Caco-2 (cell line): ENCODE results near the gene VOPP1. TPM values are rescaled to one million over a fixed set of nuclear protein-coding genes. Genes with fewer than 3 reads are reported as not detected.

Experiments used
- BruUV-seq: library from RNA; stranded (reverse); fragments of 400-500 nt; replicated peaks from 2 replicates; lab custom pipeline; 2021; lab: Mats Ljungman, UMichigan
- CTCF ChIA-PET: fragments of 300-600 bp; sonication (Branson Sonifier 250); formaldehyde crosslinking; loops from one replicate; lab custom pipeline; 2022; ENCODE audit warnings: antibody characterized with exemption; lab: Charles Lee
- POLR2A ChIA-PET: fragments of 300-600 bp; sonication (Branson Sonifier 250); formaldehyde crosslinking; loops from one replicate; lab custom pipeline; 2022; ENCODE audit warnings: antibody characterized with exemption; lab: Charles Lee
- DNase-seq, 2 experiments: peaks; one replicate each; pipeline versions ENCODE4 v3.0.0 to v3.0.0-alpha.2; 2020 to 2022
- H3K27me3 ChIP-seq: replicated peaks from 2 replicates; pipeline ENCODE4 v1.6.0; 2011; ENCODE audit warnings: low read length; ENCODE audit not compliant: control insufficient read depth, insufficient read depth
- H3K36me3 ChIP-seq: 2 replicates; pipeline ENCODE4 v1.5.1; 2011; ENCODE audit warnings: low read length; ENCODE audit not compliant: control insufficient read depth, insufficient read depth
- H3K4me1 ChIP-seq: fragments of 250-450 bp; sonication (Bioruptor Pico); 2 replicates; pipeline ENCODE4 v1.5.1; 2020; ENCODE audit warnings: mild to moderate bottlenecking
- H3K4me3 ChIP-seq: 2 replicates; pipeline ENCODE4 v1.5.1; 2011; ENCODE audit warnings: low read depth, mild to moderate bottlenecking, control low read depth, low read length
- H3K9me3 ChIP-seq: fragments of 250-450 bp; sonication (Bioruptor Pico); 2 replicates; pipeline ENCODE4 v1.5.1; 2020; ENCODE audit warnings: mild to moderate bottlenecking, moderate library complexity
- H3K27ac Mint-ChIP-seq: one replicate; pipeline ENCODE4 v1.8.0; 2022; ENCODE audit warnings: mixed read lengths; ENCODE audit not compliant: unreplicated experiment
- H3K27me3 Mint-ChIP-seq: one replicate; pipeline ENCODE4 v1.8.0; 2022; ENCODE audit warnings: mixed read lengths; ENCODE audit not compliant: insufficient read depth, unreplicated experiment
- H3K36me3 Mint-ChIP-seq: one replicate; pipeline ENCODE4 v1.8.0; 2022; ENCODE audit warnings: mild to moderate bottlenecking, mixed read lengths; ENCODE audit not compliant: insufficient read depth, unreplicated experiment
- H3K4me1 Mint-ChIP-seq: one replicate; pipeline ENCODE4 v1.8.0; 2022; ENCODE audit warnings: low read depth, mixed read lengths; ENCODE audit not compliant: unreplicated experiment
- H3K4me3 Mint-ChIP-seq: one replicate; pipeline ENCODE4 v1.8.0; 2022; ENCODE audit warnings: mild to moderate bottlenecking, moderate library complexity, mixed read lengths; ENCODE audit not compliant: unreplicated experiment
- H3K9me3 Mint-ChIP-seq: one replicate; pipeline ENCODE4 v1.8.0; 2022; ENCODE audit warnings: mixed read lengths; ENCODE audit not compliant: unreplicated experiment
- CTCF ChIP-seq, 2 experiments: fragments of 200-600 bp in 1 of 2; IDR thresholded peaks; 1 replicate in 1 of 2; 2 replicates in 1 of 2; pipeline versions ENCODE4 v1.5.1 to v1.8.0; 2011 to 2022; ENCODE audit warnings: antibody characterized with exemption in 1 of 2, control low read depth in 1 of 2, inconsistent platforms in 1 of 2, low read depth in 1 of 2, low read length in 1 of 2, mild to moderate bottlenecking in 1 of 2, moderate library complexity in 1 of 2; ENCODE audit not compliant: insufficient read depth in 1 of 2, severe bottlenecking in 1 of 2, unreplicated experiment in 1 of 2
- intact Hi-C: fragments of 100-400 bp; cut with micrococcal nuclease; formaldehyde crosslinking; loops from one replicate; pipeline ENCODE4 v1.10.0; 2022; ENCODE audit not compliant: unreplicated experiment
- total RNA-seq: library from RNA; stranded (reverse); gene quantifications from 2 replicates; pipeline ENCODE4 v1.2.3, GENCODE V29; 2022

VOPP1 gene
- total RNA-seq, 1 experiment from 2014 or later, result 46.8 TPM

- Mint-ChIP-seq H3K27ac (no peak overlapping the region), H3K9me3 (no peaks in the 10 kb centered on the region), H3K36me3 (peaks cover 4% of the 10 kb centered on the region), H3K4me1 (no peaks in the 10 kb centered on the region), H3K4me3 (no peak overlapping the region), H3K27me3 (no peaks in the 10 kb centered on the region)
- no peaks in the 10 kb centered on the region for H3K4me1 ChIP-seq
- no peaks in the 10 kb centered on the region for H3K27me3 ChIP-seq
- ChIA-PET CTCF (no interaction called here), POLR2A (no interaction called here)
- DNase-seq, result no peak
- no TSS peak for BruUV-seq
- no peak for TF ChIP-seq CTCF (IDR thresholded peaks at IDR 0.05; ENCODE audit: insufficient read depth in 1 of 2, low read depth in 1 of 2, low read length in 1 of 2, severe bottlenecking in 1 of 2, unreplicated experiment in 1 of 2)
- H3K36me3 ChIP-seq, result no peaks in the 10 kb centered on the region
- no peaks in the 10 kb centered on the region for H3K9me3 ChIP-seq
- intact Hi-C loops, result loop anchor here (5.0 to 10.0 kb wide), 2 partner anchors 85 to 142 kb away; partner anchors contain the start of gene VOPP1
- H3K4me3 ChIP-seq, result no peak overlapping the region
Observed at GRCh38 chr7:55429835-55430499, 142.3 kb downstream of the VOPP1 start.

- Histone ChIP-seq H3K4me1 (peaks cover 4% of the 10 kb centered on the region; the same call in 1 of the 2 replicates), H3K36me3 (no peaks in the 10 kb centered on the region), H3K9me3 (no peaks in the 10 kb centered on the region), H3K4me3 (no peak overlapping the region), H3K27me3 (no peaks in the 10 kb centered on the region)
- BruUV-seq, result no TSS peak
- intact Hi-C loops, result no loop called here
- ChIA-PET CTCF (interaction anchor here (0.5 kb wide), 1 partner anchor 11 kb away, joined by 4 read pairs; no protein-coding TSS in a partner anchor), POLR2A (no interaction called here)
- Mint-ChIP-seq H3K4me3 (no peak overlapping the region), H3K4me1 (peaks cover 8% of the 10 kb centered on the region), H3K9me3 (no peaks in the 10 kb centered on the region), H3K36me3 (peaks cover 4% of the 10 kb centered on the region), H3K27ac (no peak overlapping the region), H3K27me3 (no peaks in the 10 kb centered on the region)
- TF ChIP-seq CTCF (IDR thresholded peaks at IDR 0.05; ENCODE audit: insufficient read depth in 1 of 2, low read depth in 1 of 2, low read length in 1 of 2, severe bottlenecking in 1 of 2, unreplicated experiment in 1 of 2), result no peak
- DNase-seq, result no peak
Observed at GRCh38 chr7:55427800-55428199, 144.5 kb downstream of the VOPP1 start.

- H3K4me3 Mint-ChIP-seq, result no peak overlapping the region
- BruUV-seq, result no TSS peak
- peaks cover 4% of the 10 kb centered on the region for H3K36me3 Mint-ChIP-seq
- peaks cover 8% of the 10 kb centered on the region for H3K4me1 Mint-ChIP-seq
- TF ChIP-seq CTCF (IDR thresholded peaks at IDR 0.05; ENCODE audit: insufficient read depth in 1 of 2, low read depth in 1 of 2, low read length in 1 of 2, severe bottlenecking in 1 of 2, unreplicated experiment in 1 of 2), result no peak
- Histone ChIP-seq H3K36me3 (no peaks in the 10 kb centered on the region), H3K9me3 (no peaks in the 10 kb centered on the region), H3K4me1 (peaks cover 4% of the 10 kb centered on the region; the same call in 1 of the 2 replicates), H3K27me3 (no peaks in the 10 kb centered on the region), H3K4me3 (no peak overlapping the region)
- ChIA-PET POLR2A (no interaction called here), CTCF (no interaction called here)
- intact Hi-C loops, result no loop called here
- no peak for DNase-seq
- no peaks in the 10 kb centered on the region for H3K27me3 Mint-ChIP-seq
- H3K27ac Mint-ChIP-seq, result no peak overlapping the region
- H3K9me3 Mint-ChIP-seq, result no peaks in the 10 kb centered on the region
Observed at GRCh38 chr7:55427342-55427741, 145.0 kb downstream of the VOPP1 start.
